Adipose tissue (tissue), 3 donors: ENCODE data around the gene MMP25. TPM values are rescaled to one million over a fixed set of nuclear protein-coding genes. Genes with fewer than 3 reads are reported as not detected.

Experiments used
- H3K27ac ChIP-seq: one replicate; pipeline ENCODE4 v1.5.1; 2013; ENCODE audit warnings: low read depth, low read length
- WGBS, 3 donors: extraction: QIAGEN DNeasy Blood & Tissue Kit; methylation state at CpG; one replicate each; pipeline ENCODE4 v1.1.7; 2013; 5-methylcytosine and 5-hydroxymethylcytosine counted together
- polyA plus RNA-seq, 3 donors: library from polyadenylated mRNA; stranded (reverse); fragments of 200-250 nt; gene quantifications; one replicate each; pipeline ENCODE4 v1.2.3, GENCODE V29; 2013
- donor health status: healthy with polysubstance abuse.
- donor health status: Bipolar disorder and iron deficiency.
- donor health status: healthy.

MMP25 gene
- polyA plus RNA-seq = 10 to 100 TPM in 2 of 3 donors, under 1 TPM in 1; 0.84 to 57.3 (median 11.4) TPM

DNA sequence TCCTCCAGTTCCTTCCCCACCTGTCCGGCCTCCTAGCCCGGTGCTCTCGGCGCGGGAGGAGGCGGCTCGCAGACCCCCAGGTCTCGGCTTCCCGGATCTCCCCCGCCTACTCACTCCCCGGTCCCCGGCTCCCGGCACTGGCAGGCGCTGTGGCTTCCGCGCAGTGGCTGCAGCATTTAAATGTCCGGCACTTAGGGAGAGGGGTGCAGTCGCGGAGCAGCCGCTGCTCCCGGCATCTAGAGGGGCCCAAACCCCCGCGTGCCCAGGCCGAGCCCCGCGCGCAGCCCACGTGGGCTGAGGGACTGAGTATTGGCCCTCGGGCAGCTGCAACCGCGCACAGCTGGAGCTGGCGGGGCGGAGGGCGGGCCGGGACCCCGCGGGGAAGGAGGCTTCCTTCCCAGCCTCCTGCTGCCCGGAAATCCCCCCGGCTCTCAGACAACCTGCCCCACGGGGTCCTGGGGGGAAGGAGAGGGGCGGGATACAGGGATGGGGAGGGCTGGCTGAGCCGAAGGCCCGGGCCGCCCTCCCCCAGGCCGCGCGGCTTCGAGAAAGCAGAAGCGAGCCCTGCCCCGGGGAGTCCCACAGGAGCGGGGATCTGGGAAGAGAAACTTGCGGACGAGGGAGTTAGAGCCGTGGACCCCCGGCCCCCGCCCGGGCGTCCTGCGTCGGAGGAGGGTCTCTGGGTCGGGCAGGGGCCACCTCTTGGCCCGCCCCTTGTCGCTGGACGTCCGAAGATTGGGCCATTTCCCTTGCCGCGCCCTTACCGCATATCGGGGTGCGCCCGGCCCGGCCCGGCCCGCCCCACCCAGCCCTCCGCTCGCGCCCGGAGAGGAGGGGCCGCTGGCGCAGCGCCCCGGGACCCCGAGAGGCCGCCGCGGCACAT, at the start of gene MMP25:
Gene MMP25, plus strand, starts transcription at position 804 of the 883 bp plus-strand sequence. CDS start 357 bp downstream, outside the sequence.
- 1% methylated on average over 57 to 85 of the region's 86 CpGs for WGBS, 3 donors
- no peak within 1 kb of the TSS for H3K27ac ChIP-seq

GRCh38 chr16:2999929-3000328, 46.4 kb upstream of the MMP25 start:
- no peak overlapping the region for H3K27ac ChIP-seq
- WGBS, 3 donors = 78 to 92% (median 80%) methylated on average over 6 of the region's 6 CpGs

GRCh38 chr16:3000540-3000939, 45.8 kb upstream of the MMP25 start:
- H3K27ac ChIP-seq = no peak overlapping the region
- 80 to 88% (median 86%) methylated on average over 4 of the region's 4 CpGs for WGBS, 3 donors

DNA sequence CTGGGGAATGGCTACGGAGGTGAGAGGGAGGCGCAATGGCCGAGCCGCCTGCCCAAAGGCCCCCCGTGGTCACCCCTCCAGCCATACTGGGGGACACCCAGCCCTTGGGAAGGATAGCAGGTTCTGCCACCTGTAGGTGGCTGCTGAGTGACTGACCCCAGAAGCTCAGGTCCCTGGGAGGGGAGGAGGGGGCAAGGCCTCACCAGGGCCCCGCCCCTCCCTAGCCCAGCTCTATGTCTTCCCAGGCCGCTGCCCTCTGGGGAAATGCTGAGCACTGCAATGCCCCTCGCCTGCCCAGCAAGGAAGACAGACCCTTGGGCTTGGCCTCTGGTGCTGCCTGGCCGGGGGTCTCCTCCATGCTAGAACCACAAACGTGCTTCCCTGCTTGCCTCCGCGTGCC, 45.0 kb upstream of the MMP25 start:
- 73 to 83% (median 79%) methylated on average over 12 of the region's 12 CpGs for WGBS, 3 donors
- H3K27ac ChIP-seq = no peak overlapping the region

GRCh38 chr16:3003582-3004270, 42.6 kb upstream of the MMP25 start:
- 7 to 11% (median 8%) methylated on average over 52 to 58 of the region's 58 CpGs for WGBS, 3 donors
- no peak overlapping the region for H3K27ac ChIP-seq

DNA sequence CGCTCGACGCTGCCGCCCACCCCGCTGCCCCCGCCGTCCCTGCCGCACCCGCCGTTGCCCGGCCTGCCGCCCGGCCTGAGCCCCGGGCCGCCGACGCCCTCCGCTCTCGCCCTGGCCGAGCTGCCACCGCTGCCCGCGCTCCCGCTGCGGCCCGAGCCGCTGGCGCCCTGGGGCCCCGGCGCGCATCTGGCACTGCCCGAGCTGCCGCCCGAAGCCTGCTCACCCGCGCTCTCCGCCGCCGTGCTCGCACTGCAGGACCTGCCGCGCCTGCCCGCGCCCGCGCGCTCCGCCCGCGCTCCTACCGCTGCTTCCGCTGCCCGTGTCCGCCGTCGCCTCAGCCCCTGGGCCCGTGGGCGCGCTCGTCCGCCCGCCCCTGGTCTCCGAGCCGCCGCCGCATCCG, 42.0 kb upstream of the MMP25 start:
- WGBS, 3 donors = 0 to 1% (median 1%) methylated on average over 9 to 63 of the region's 67 CpGs
- H3K27ac ChIP-seq = no peak overlapping the region

GRCh38 chr16:3004781-3005284, 41.5 kb upstream of the MMP25 start:
- no peak overlapping the region for H3K27ac ChIP-seq
- 8 to 14% (median 13%) methylated on average over 21 to 25 of the region's 25 CpGs for WGBS, 3 donors

- 17 to 42% (median 36%) methylated on average over 13 of the region's 13 CpGs for WGBS, 3 donors
- no peak overlapping the region for H3K27ac ChIP-seq
These were observed 39.1 kb upstream of the MMP25 start for GRCh38 chr16:3007059-3007956.

- WGBS, 3 donors = 14 to 24% (median 17%) methylated on average over 17 of the region's 17 CpGs
- H3K27ac ChIP-seq = no peak overlapping the region
These were observed 38.2 kb upstream of the MMP25 start for GRCh38 chr16:3007957-3008689.

GRCh38 chr16:3008690-3009037, 37.7 kb upstream of the MMP25 start:
- 58 to 71% (median 63%) methylated on average over 4 of the region's 4 CpGs for WGBS, 3 donors
- H3K27ac ChIP-seq = no peak overlapping the region

- no peak overlapping the region for H3K27ac ChIP-seq
- 38 to 64% (median 57%) methylated on average over 21 of the region's 21 CpGs for WGBS, 3 donors
These were observed 36.6 kb upstream of the MMP25 start for GRCh38 chr16:3009568-3010390.

DNA sequence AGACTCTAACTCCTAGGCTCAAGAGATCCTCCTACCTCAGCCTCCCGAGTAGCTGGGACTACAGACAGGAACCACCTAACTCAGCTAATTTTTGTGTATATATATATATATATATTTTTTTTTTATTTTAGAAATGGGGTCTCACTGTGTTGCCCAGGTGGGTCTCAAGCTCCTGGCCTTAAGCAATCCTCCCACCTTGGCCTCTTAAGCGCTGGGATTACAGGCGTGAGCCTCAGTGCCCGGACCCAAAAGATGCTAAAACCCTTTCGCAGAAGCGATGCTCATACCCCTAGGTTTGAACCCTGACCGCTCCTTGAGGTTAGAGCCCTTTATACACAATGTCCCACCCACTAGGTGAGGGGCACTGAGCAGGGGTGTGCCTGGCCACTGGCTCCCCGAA, 35.9 kb upstream of the MMP25 start:
- 87 to 96% (median 93%) methylated on average over 8 of the region's 8 CpGs for WGBS, 3 donors
- no peak overlapping the region for H3K27ac ChIP-seq

GRCh38 chr16:3012246-3012645, 34.1 kb upstream of the MMP25 start:
- no peak overlapping the region for H3K27ac ChIP-seq
- 11 to 46% (median 28%) methylated on average over 19 of the region's 19 CpGs for WGBS, 3 donors

DNA sequence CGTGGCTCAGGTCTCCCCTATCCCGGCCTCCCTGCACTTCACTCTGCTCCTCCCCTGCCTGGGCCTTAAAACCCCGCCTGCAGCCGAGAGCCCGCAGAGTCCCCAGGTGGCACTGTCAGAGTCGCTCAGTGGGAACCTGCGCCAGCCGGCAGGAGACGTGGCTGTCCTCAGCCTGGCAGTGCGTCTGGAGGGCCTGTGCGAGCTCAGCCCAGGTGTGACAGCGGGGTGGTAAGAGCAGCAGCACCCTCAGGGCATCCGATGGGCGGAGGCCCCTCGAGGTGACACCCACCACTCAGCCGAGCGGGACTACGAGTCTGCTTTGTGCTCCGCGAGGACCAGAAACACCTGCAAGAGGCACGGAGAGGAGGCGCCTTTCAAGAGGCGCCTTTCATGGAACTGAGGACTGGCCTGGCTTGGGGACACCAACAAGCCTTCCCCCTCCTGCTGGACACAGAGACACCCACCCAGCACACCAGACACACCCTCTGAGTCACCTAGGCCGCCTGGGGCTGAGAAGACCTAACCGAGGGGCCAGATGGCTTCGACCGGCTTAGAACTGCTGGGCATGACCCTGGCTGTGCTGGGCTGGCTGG, 33.4 kb upstream of the MMP25 start, which contains the start of gene CLDN9:
Gene CLDN9, plus strand, starts transcription at position 96 of the 593 bp plus-strand sequence. Its CDS starts 440 bp downstream, at position 536.
- H3K27ac ChIP-seq = no peak within 1 kb of the TSS
- WGBS, 3 donors = 29 to 48% (median 41%) methylated on average over 27 of the region's 27 CpGs

GRCh38 chr16:3013491-3013951, 32.8 kb upstream of the MMP25 start:
- 50 to 77% (median 64%) methylated on average over 22 to 27 of the region's 27 CpGs for WGBS, 3 donors
- no peak overlapping the region for H3K27ac ChIP-seq

DNA sequence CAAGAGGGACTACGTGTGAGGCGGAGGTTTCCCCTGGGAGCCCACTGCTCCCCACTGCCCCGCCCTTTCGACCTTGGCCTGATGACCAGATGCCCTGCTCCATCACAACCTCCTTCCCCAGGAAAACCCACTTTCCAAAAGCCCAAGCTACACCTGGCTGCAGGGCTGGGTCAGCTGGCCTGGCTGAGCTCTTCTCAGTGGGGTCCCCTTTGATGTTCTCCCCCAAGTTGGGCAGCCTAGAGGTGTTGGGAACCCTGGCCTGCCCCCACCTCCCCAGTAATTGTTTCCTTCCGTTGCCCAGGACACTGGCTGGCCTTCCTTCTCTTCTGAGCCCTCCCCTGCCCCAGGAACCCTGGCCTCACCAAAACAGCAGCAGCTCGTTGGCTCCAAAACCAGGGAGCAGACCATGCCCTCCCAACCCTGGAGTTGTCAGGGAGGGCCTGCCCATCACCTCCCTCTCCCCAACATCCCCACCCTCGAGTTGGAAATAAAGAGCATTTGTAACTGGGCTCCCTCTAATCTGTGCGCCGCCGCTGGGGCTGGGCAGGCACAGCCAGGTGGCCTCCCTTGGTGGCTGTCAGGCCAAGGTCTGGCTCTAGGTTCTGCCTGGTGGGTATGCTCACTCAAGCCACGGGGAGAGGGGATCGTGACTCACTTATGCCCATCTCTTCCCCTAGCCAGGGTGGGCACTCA, 32.2 kb upstream of the MMP25 start:
- 62 to 65% (median 63%) methylated on average over 12 of the region's 12 CpGs for WGBS, 3 donors
- H3K27ac ChIP-seq = no peak overlapping the region
